Central memory CD8-positive, alpha-beta T cell (primary cell): ENCODE data around the gene ZNF418.
A peak's percentile ranks its signal among the peaks of the same experiment; 100 is the strongest.
"Not testable (repeated sequence)": the region's sequence is repeated elsewhere in the genome, so short reads cannot be mapped to it uniquely, and the experiment has no call there.

Experiments used
- ATAC-seq: fragments of 150-1000 bp; cut with Tn5 transposase; replicated peaks from 2 replicates; pipeline ENCODE4 v1.10.0; 2022; ENCODE audit warnings: mild to moderate bottlenecking, moderate FRiP score, moderate number of reproducible peaks; ENCODE audit not compliant: poor library complexity, severe bottlenecking; ENCODE audit errors: extremely low read depth
- DNase-seq, 2 donors: peaks; one replicate each; pipeline ENCODE4 v3.0.0; 2021; ENCODE audit warnings: low spot score in 2 of 2
- H3K27ac Mint-ChIP-seq: one replicate; pipeline ENCODE4 v1.8.0; 2022; ENCODE audit warnings: low read depth, mild to moderate bottlenecking, moderate library complexity, mixed read lengths
- H3K27me3 Mint-ChIP-seq: one replicate; pipeline ENCODE4 v1.8.0; 2022; ENCODE audit warnings: mixed read lengths
- H3K36me3 Mint-ChIP-seq: one replicate; pipeline ENCODE4 v1.8.0; 2022; ENCODE audit warnings: mild to moderate bottlenecking, moderate library complexity, mixed read lengths; ENCODE audit not compliant: insufficient read depth
- H3K4me1 Mint-ChIP-seq: one replicate; pipeline ENCODE4 v1.8.0; 2022; ENCODE audit warnings: mixed read lengths
- H3K4me3 Mint-ChIP-seq: one replicate; pipeline ENCODE4 v1.8.0; 2022; ENCODE audit warnings: mild to moderate bottlenecking, moderate library complexity, mixed read lengths
- H3K9me3 Mint-ChIP-seq: one replicate; pipeline ENCODE4 v1.8.0; 2022; ENCODE audit warnings: mixed read lengths

The ZNF418 gene

GRCh38 chr19:57935731-57936130, 529 bp upstream of the ZNF418 start:
- Mint-ChIP-seq H3K4me1 (no peaks in the 10 kb centered on the region), H3K36me3 (peaks cover 1% of the 10 kb centered on the region), H3K4me3 (no peak overlapping the region), H3K27ac (no peak overlapping the region), H3K27me3 (no peaks in the 10 kb centered on the region), H3K9me3 (peaks cover 29% of the 10 kb centered on the region)
- ATAC-seq (no peak), DNase-seq (no peak)

- peaks cover 24% of the 10 kb centered on the region for H3K9me3 Mint-ChIP-seq
- no peak overlapping the region for H3K4me3 Mint-ChIP-seq
- peaks cover 1% of the 10 kb centered on the region for H3K36me3 Mint-ChIP-seq
These were observed 7.6 kb downstream of the ZNF418 start for GRCh38 chr19:57927587-57927986.

GRCh38 chr19:57916168-57916995, 18.8 kb downstream of the ZNF418 start, which contains the start of gene ZNF417:
Gene ZNF417, minus strand, starts transcription at chr19:57916592. Its CDS starts 181 bp downstream, at chr19:57916411.
- H3K4me3 Mint-ChIP-seq, result peak within 1 kb of the TSS; percentile 94
- ATAC-seq (peak; percentile 100), DNase-seq (peak; percentile 69 to 88)
- not testable (repeated sequence) for H3K27me3 Mint-ChIP-seq
- H3K4me1 Mint-ChIP-seq, result peaks cover 38% of the 10 kb centered on the region
- H3K9me3 Mint-ChIP-seq, result peaks cover 16% of the 10 kb centered on the region
- H3K36me3 Mint-ChIP-seq, result peaks cover 22% of the 10 kb centered on the region
- peak within 1 kb of the TSS; percentile 98 for H3K27ac Mint-ChIP-seq

More at GRCh38 chr19:57927587-57927986, 7.6 kb downstream of the ZNF418 start:
- no peak for DNase-seq
- Mint-ChIP-seq H3K27ac (no peak overlapping the region), H3K4me1 (no peaks in the 10 kb centered on the region), H3K27me3 (no peaks in the 10 kb centered on the region)
- ATAC-seq, result no peak

GRCh38 chr19:57914531-57914930, 20.7 kb downstream of the ZNF418 start:
- H3K4me1 Mint-ChIP-seq, result peaks cover 40% of the 10 kb centered on the region
- no peak for ATAC-seq

GRCh38 chr19:57907394-57907793, 27.8 kb downstream of the ZNF418 start:
- peaks cover 4% of the 10 kb centered on the region for H3K4me1 Mint-ChIP-seq
- H3K27me3 Mint-ChIP-seq, result no peaks in the 10 kb centered on the region
- H3K4me3 Mint-ChIP-seq, result no peak overlapping the region
- peaks cover 5% of the 10 kb centered on the region for H3K9me3 Mint-ChIP-seq
- DNase-seq (no peak), ATAC-seq (no peak)
- no peak overlapping the region for H3K27ac Mint-ChIP-seq
- H3K36me3 Mint-ChIP-seq, result peaks cover 27% of the 10 kb centered on the region

More at GRCh38 chr19:57914531-57914930, 20.7 kb downstream of the ZNF418 start:
- Mint-ChIP-seq H3K4me3 (peak overlapping the region; percentile 94), H3K27me3 (no peaks in the 10 kb centered on the region), H3K9me3 (peaks cover 19% of the 10 kb centered on the region), H3K27ac (no peak overlapping the region), H3K36me3 (peaks cover 33% of the 10 kb centered on the region)
- DNase-seq, result no peak

- H3K9me3 Mint-ChIP-seq, result no peaks in the 10 kb centered on the region
- no peak for ATAC-seq
These were observed 29.9 kb downstream of the ZNF418 start for GRCh38 chr19:57905258-57905657.

GRCh38 chr19:57903618-57904184, 31.5 kb downstream of the ZNF418 start:
- ATAC-seq, result no peak
- H3K36me3 Mint-ChIP-seq, result peaks cover 6% of the 10 kb centered on the region

More at GRCh38 chr19:57905258-57905657, 29.9 kb downstream of the ZNF418 start:
- H3K36me3 Mint-ChIP-seq, result peaks cover 9% of the 10 kb centered on the region
- no peaks in the 10 kb centered on the region for H3K4me1 Mint-ChIP-seq
- no peak for DNase-seq
- H3K27me3 Mint-ChIP-seq, result no peaks in the 10 kb centered on the region
- no peak overlapping the region for H3K4me3 Mint-ChIP-seq
- H3K27ac Mint-ChIP-seq, result no peak overlapping the region

GRCh38 chr19:57900311-57900710, 34.9 kb downstream of the ZNF418 start:
- Mint-ChIP-seq H3K27ac (no peak overlapping the region), H3K9me3 (no peaks in the 10 kb centered on the region), H3K36me3 (no peaks in the 10 kb centered on the region), H3K27me3 (no peaks in the 10 kb centered on the region), H3K4me3 (no peak overlapping the region), H3K4me1 (no peaks in the 10 kb centered on the region)
- no peak for ATAC-seq
- DNase-seq, result no peak

More at GRCh38 chr19:57903618-57904184, 31.5 kb downstream of the ZNF418 start:
- Mint-ChIP-seq H3K27me3 (no peaks in the 10 kb centered on the region), H3K4me1 (no peaks in the 10 kb centered on the region), H3K9me3 (no peaks in the 10 kb centered on the region), H3K4me3 (no peak overlapping the region), H3K27ac (no peak overlapping the region)
- DNase-seq, result no peak

GRCh38 chr19:57890706-57891105, 44.5 kb downstream of the ZNF418 start:
- not testable (repeated sequence) for H3K9me3 Mint-ChIP-seq, H3K27me3 Mint-ChIP-seq, DNase-seq, ATAC-seq, H3K36me3 Mint-ChIP-seq, H3K27ac Mint-ChIP-seq, H3K4me3 Mint-ChIP-seq
- H3K4me1 Mint-ChIP-seq, result peaks cover 21% of the 10 kb centered on the region

- Mint-ChIP-seq H3K27me3 (no peaks in the 10 kb centered on the region), H3K9me3 (peaks cover 10% of the 10 kb centered on the region), H3K4me1 (peaks cover 21% of the 10 kb centered on the region), H3K36me3 (peaks cover 5% of the 10 kb centered on the region), H3K27ac (peak within 1 kb of the TSS; percentile 90), H3K4me3 (peak within 1 kb of the TSS; percentile 89)
- DNase-seq (peak; percentile 67 to 80), ATAC-seq (peak; percentile 94)
These were observed 46.5 kb downstream of the ZNF418 start, which contains the start of gene ZNF814 for GRCh38 chr19:57888560-57889231. Gene ZNF814, minus strand, starts transcription at chr19:57889037. Its CDS starts 235 bp downstream, at chr19:57888802.

- H3K4me3 Mint-ChIP-seq, result peak overlapping the region; percentile 89
- DNase-seq (no peak), ATAC-seq (no peak)
- H3K27ac Mint-ChIP-seq, result peak overlapping the region; percentile 90
- H3K4me1 Mint-ChIP-seq, result peaks cover 21% of the 10 kb centered on the region
- peaks cover 10% of the 10 kb centered on the region for H3K9me3 Mint-ChIP-seq
- peaks cover 7% of the 10 kb centered on the region for H3K36me3 Mint-ChIP-seq
- no peaks in the 10 kb centered on the region for H3K27me3 Mint-ChIP-seq
These were observed 47.1 kb downstream of the ZNF418 start for GRCh38 chr19:57888107-57888559.

GRCh38 chr19:57887195-57887941, 47.8 kb downstream of the ZNF418 start:
- no peak overlapping the region for H3K27ac Mint-ChIP-seq

More at GRCh38 chr19:57887195-57887941, 47.8 kb downstream of the ZNF418 start:
- Mint-ChIP-seq H3K4me3 (peak overlapping the region; percentile 89), H3K27me3 (no peaks in the 10 kb centered on the region), H3K4me1 (peaks cover 21% of the 10 kb centered on the region), H3K9me3 (peaks cover 10% of the 10 kb centered on the region), H3K36me3 (peaks cover 12% of the 10 kb centered on the region)
- ATAC-seq (no peak), DNase-seq (no peak)
